ENCODE results near the gene PCDHGA3.
A peak's percentile ranks its signal among the peaks of the same experiment; 100 is the strongest.
"Not testable (repeated sequence)": the region's sequence is repeated elsewhere in the genome, so short reads cannot be mapped to it uniquely, and the experiment has no call there.

The PCDHGA3 gene

GRCh38 chr5:141342773-141343172 is 856 bp upstream of the PCDHGA3 start:
- Histone ChIP-seq H3K36me3 (replicated peaks in 1 of 2; ENCODE audit: control insufficient read depth in 2 of 2, insufficient read depth in 2 of 2, low read length in 2 of 2) (no peaks in the 10 kb centered on the region), H3K23ac (ENCODE audit: low read depth, low read length, poor library complexity) (no peak overlapping the region), H3K4ac (ENCODE audit: low read length) (no peak overlapping the region), H3K27ac (replicated peaks; ENCODE audit: low read length) (no peak overlapping the region), H4K8ac (ENCODE audit: low read depth, low read length) (no peak overlapping the region), H3K4me3 (ENCODE audit: low read length in 2 of 2) (no peak overlapping the region), H2BK5ac (ENCODE audit: low read length) (no peak overlapping the region), H3K9ac (ENCODE audit: low read depth, low read length, poor library complexity) (no peak overlapping the region), H3K27me3 (ENCODE audit: control insufficient read depth in 3 of 3, insufficient read depth in 3 of 3, low read depth in 1 of 3, low read length in 3 of 3) (no peaks in the 10 kb centered on the region), H3K79me1 (ENCODE audit: low read depth, low read length) (no peaks in the 10 kb centered on the region), H3K9me3 (replicated peaks in 1 of 2; ENCODE audit: control insufficient read depth in 2 of 2, insufficient read depth in 1 of 2, low read depth in 1 of 2, low read length in 2 of 2) (peaks cover 22 to 32% of the 10 kb centered on the region in 2 donors), H2BK120ac (ENCODE audit: low read depth, low read length) (no peak overlapping the region), H2AK5ac (ENCODE audit: low read depth, low read length) (no peak overlapping the region), H3K4me1 (ENCODE audit: control insufficient read depth in 2 of 2, insufficient read depth in 1 of 2, low read depth in 1 of 2, low read length in 2 of 2) (no peaks in the 10 kb centered on the region), H3K4me2 (ENCODE audit: insufficient read depth, low read length, poor library complexity, severe bottlenecking) (no peak overlapping the region), H2BK12ac (ENCODE audit: low read length) (no peak overlapping the region), H2AFZ (ENCODE audit: low read length) (no peak overlapping the region), H4K91ac (ENCODE audit: low read depth, low read length, poor library complexity) (no peak overlapping the region), H3K14ac (ENCODE audit: low read length) (no peak overlapping the region), H3K18ac (ENCODE audit: low read length) (no peak overlapping the region), H2BK15ac (ENCODE audit: low read length) (no peak overlapping the region)
- WGBS, 2 donors (ENCODE audit: extremely low coverage in 2 of 2, insufficient read length in 2 of 2, insufficient replicate concordance in 1 of 2): no CpG with 5 or more reads among the region's 1 CpG
- no peak for DNase-seq (ENCODE audit: low spot score)

GRCh38 chr5:141343953-141344463 is 379 bp downstream of the PCDHGA3 start:
- Histone ChIP-seq H3K27me3 (ENCODE audit: control insufficient read depth in 3 of 3, insufficient read depth in 3 of 3, low read depth in 1 of 3, low read length in 3 of 3) (no peaks in the 10 kb centered on the region), H2BK5ac (ENCODE audit: low read length) (no peak overlapping the region), H3K36me3 (replicated peaks in 1 of 2; ENCODE audit: control insufficient read depth in 2 of 2, insufficient read depth in 2 of 2, low read length in 2 of 2) (no peaks in the 10 kb centered on the region), H2AFZ (ENCODE audit: low read length) (peak overlapping the region; percentile 54), H3K4me2 (ENCODE audit: insufficient read depth, low read length, poor library complexity, severe bottlenecking) (no peak overlapping the region), H4K91ac (ENCODE audit: low read depth, low read length, poor library complexity) (no peak overlapping the region), H3K4ac (ENCODE audit: low read length) (no peak overlapping the region), H3K4me3 (ENCODE audit: low read length in 2 of 2) (peak overlapping the region in 1 of 2 donors; percentile 25), H4K8ac (ENCODE audit: low read depth, low read length) (no peak overlapping the region), H3K27ac (replicated peaks; ENCODE audit: low read length) (no peak overlapping the region), H2BK12ac (ENCODE audit: low read length) (no peak overlapping the region), H3K9ac (ENCODE audit: low read depth, low read length, poor library complexity) (no peak overlapping the region), H3K23ac (ENCODE audit: low read depth, low read length, poor library complexity) (no peak overlapping the region), H3K4me1 (ENCODE audit: control insufficient read depth in 2 of 2, insufficient read depth in 1 of 2, low read depth in 1 of 2, low read length in 2 of 2) (no peaks in the 10 kb centered on the region), H3K9me3 (replicated peaks in 1 of 2; ENCODE audit: control insufficient read depth in 2 of 2, insufficient read depth in 1 of 2, low read depth in 1 of 2, low read length in 2 of 2) (peaks cover 20 to 32% of the 10 kb centered on the region in 2 donors), H3K14ac (ENCODE audit: low read length) (no peak overlapping the region), H3K18ac (ENCODE audit: low read length) (no peak overlapping the region), H2BK15ac (ENCODE audit: low read length) (no peak overlapping the region), H2AK5ac (ENCODE audit: low read depth, low read length) (no peak overlapping the region), H3K79me1 (ENCODE audit: low read depth, low read length) (no peaks in the 10 kb centered on the region), H2BK120ac (ENCODE audit: low read depth, low read length) (no peak overlapping the region)
- no peak for DNase-seq (ENCODE audit: low spot score)
- WGBS, 2 donors (ENCODE audit: extremely low coverage in 2 of 2, insufficient read length in 2 of 2, insufficient replicate concordance in 1 of 2): no CpG with 5 or more reads among the region's 31 CpGs

GRCh38 chr5:141345327-141345726 is 1.7 kb downstream of the PCDHGA3 start:
- Histone ChIP-seq H2BK12ac (ENCODE audit: low read length) (no peak overlapping the region), H4K8ac (ENCODE audit: low read depth, low read length) (no peak overlapping the region), H2BK15ac (ENCODE audit: low read length) (no peak overlapping the region), H3K4ac (ENCODE audit: low read length) (no peak overlapping the region), H2AFZ (ENCODE audit: low read length) (no peak overlapping the region), H3K4me2 (ENCODE audit: insufficient read depth, low read length, poor library complexity, severe bottlenecking) (no peak overlapping the region), H3K23ac (ENCODE audit: low read depth, low read length, poor library complexity) (no peak overlapping the region), H2AK5ac (ENCODE audit: low read depth, low read length) (no peak overlapping the region), H2BK5ac (ENCODE audit: low read length) (no peak overlapping the region), H3K9me3 (replicated peaks in 1 of 2; ENCODE audit: control insufficient read depth in 2 of 2, insufficient read depth in 1 of 2, low read depth in 1 of 2, low read length in 2 of 2) (peaks cover 14 to 22% of the 10 kb centered on the region in 2 donors), H3K36me3 (replicated peaks in 1 of 2; ENCODE audit: control insufficient read depth in 2 of 2, insufficient read depth in 2 of 2, low read length in 2 of 2) (no peaks in the 10 kb centered on the region), H3K14ac (ENCODE audit: low read length) (no peak overlapping the region), H3K27ac (replicated peaks; ENCODE audit: low read length) (no peak overlapping the region), H3K4me1 (ENCODE audit: control insufficient read depth in 2 of 2, insufficient read depth in 1 of 2, low read depth in 1 of 2, low read length in 2 of 2) (no peaks in the 10 kb centered on the region), H3K18ac (ENCODE audit: low read length) (no peak overlapping the region), H3K79me1 (ENCODE audit: low read depth, low read length) (no peaks in the 10 kb centered on the region), H3K27me3 (ENCODE audit: control insufficient read depth in 3 of 3, insufficient read depth in 3 of 3, low read depth in 1 of 3, low read length in 3 of 3) (no peaks in the 10 kb centered on the region), H3K9ac (ENCODE audit: low read depth, low read length, poor library complexity) (no peak overlapping the region), H3K4me3 (ENCODE audit: low read length in 2 of 2) (no peak overlapping the region), H4K91ac (ENCODE audit: low read depth, low read length, poor library complexity) (no peak overlapping the region), H2BK120ac (ENCODE audit: low read depth, low read length) (no peak overlapping the region)
- no CpG with 5 or more reads among the region's 20 CpGs for WGBS, 2 donors (ENCODE audit: extremely low coverage in 2 of 2, insufficient read length in 2 of 2, insufficient replicate concordance in 1 of 2)
- DNase-seq (ENCODE audit: low spot score): no peak

- not testable (repeated sequence) for H4K8ac ChIP-seq (ENCODE audit: low read depth, low read length); H2BK12ac ChIP-seq (ENCODE audit: low read length); H2BK5ac ChIP-seq (ENCODE audit: low read length); H2AK5ac ChIP-seq (ENCODE audit: low read depth, low read length); H2BK15ac ChIP-seq (ENCODE audit: low read length); H2AFZ ChIP-seq (ENCODE audit: low read length); H3K4me2 ChIP-seq (ENCODE audit: insufficient read depth, low read length, poor library complexity, severe bottlenecking); H3K9ac ChIP-seq (ENCODE audit: low read depth, low read length, poor library complexity); H3K79me1 ChIP-seq (ENCODE audit: low read depth, low read length); H3K4me3 ChIP-seq (ENCODE audit: low read length in 2 of 2); H3K4ac ChIP-seq (ENCODE audit: low read length); H3K27me3 ChIP-seq (ENCODE audit: control insufficient read depth in 3 of 3, insufficient read depth in 3 of 3, low read depth in 1 of 3, low read length in 3 of 3); H3K18ac ChIP-seq (ENCODE audit: low read length); H3K4me1 ChIP-seq (ENCODE audit: control insufficient read depth in 2 of 2, insufficient read depth in 1 of 2, low read depth in 1 of 2, low read length in 2 of 2); H2BK120ac ChIP-seq (ENCODE audit: low read depth, low read length); DNase-seq (ENCODE audit: low spot score); H3K36me3 ChIP-seq (replicated peaks in 1 of 2; ENCODE audit: control insufficient read depth in 2 of 2, insufficient read depth in 2 of 2, low read length in 2 of 2); H3K23ac ChIP-seq (ENCODE audit: low read depth, low read length, poor library complexity); H3K27ac ChIP-seq (replicated peaks; ENCODE audit: low read length); H3K14ac ChIP-seq (ENCODE audit: low read length); H4K91ac ChIP-seq (ENCODE audit: low read depth, low read length, poor library complexity)
- H3K9me3 ChIP-seq (replicated peaks in 1 of 2; ENCODE audit: control insufficient read depth in 2 of 2, insufficient read depth in 1 of 2, low read depth in 1 of 2, low read length in 2 of 2): peaks cover 16 to 26% of the 10 kb centered on the region in 2 donors
- no CpG with 5 or more reads among the region's 35 CpGs for WGBS, 2 donors (ENCODE audit: extremely low coverage in 2 of 2, insufficient read length in 2 of 2, insufficient replicate concordance in 1 of 2)
These were observed 2.4 kb downstream of the PCDHGA3 start for GRCh38 chr5:141346017-141346416.
